GM21786 (cell line): Measurements from ENCODE around the gene KMT2D.

Experiments
- ATAC-seq: cut with Tn5 transposase; IDR thresholded peaks from one replicate; pipeline ENCODE4 v1.9.1; 2021; ENCODE audit not compliant: unreplicated experiment

KMT2D gene

GRCh38 chr12:49055092-49055491, 5.5 kb downstream of the KMT2D start:
- no peak for ATAC-seq

DNA sequence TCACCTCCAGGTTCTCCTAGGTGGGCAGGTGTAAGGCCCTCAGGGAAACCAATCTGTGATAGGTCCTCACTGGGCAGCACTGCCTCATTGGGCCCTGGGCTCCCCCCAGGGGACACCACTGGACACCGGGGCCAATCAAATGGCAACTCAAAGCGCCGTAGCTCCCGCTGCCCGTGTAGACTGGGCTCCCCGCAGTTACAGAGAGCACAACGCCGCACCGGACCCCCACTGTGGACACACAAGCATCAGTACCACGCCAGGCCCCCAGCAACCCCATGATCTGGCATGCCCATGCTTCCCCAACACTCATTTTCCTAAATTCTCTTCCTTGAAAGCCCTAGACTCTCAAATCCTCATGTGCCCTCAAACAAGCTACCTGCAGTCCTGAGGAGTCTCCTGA, 6.1 kb downstream of the KMT2D start:
- ATAC-seq, result no peak

GRCh38 chr12:49054096-49054495, 6.5 kb downstream of the KMT2D start:
- no peak for ATAC-seq

DNA sequence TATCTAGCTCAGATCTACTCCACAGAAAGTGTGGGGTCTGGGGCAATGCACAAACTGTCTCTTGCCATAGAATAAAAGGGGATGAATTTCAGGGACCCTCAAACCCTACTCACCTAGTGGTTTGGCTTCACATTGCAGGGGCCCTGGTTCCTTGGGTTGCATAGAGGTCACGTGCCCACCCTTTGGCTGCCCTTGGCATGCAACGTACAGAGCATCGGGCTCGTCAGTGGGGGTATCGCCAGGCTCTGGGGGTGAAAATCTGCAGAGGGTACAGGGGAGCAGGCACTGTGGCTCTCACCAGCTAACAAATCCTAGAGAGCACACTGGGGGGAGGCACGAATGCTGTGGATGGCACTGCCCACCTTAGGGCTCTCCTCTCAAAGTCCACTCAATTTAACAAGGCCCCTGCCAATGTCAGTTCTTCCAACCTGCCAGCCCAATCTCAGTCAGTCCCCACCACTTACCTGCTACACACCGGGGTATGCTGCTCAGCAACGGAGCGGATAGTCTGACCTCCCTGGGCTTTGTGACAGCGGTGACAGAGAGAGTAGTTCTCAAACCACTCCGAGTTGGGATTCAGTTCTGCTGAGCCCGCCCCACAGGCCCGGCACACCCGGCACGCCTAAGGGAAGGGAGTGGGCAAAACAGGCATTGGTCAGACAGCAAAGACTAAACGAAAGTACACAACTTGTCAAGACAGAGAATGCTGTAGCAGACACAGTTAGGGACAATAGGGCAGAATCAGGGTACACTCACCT, 8.0 kb downstream of the KMT2D start:
- no peak for ATAC-seq

DNA sequence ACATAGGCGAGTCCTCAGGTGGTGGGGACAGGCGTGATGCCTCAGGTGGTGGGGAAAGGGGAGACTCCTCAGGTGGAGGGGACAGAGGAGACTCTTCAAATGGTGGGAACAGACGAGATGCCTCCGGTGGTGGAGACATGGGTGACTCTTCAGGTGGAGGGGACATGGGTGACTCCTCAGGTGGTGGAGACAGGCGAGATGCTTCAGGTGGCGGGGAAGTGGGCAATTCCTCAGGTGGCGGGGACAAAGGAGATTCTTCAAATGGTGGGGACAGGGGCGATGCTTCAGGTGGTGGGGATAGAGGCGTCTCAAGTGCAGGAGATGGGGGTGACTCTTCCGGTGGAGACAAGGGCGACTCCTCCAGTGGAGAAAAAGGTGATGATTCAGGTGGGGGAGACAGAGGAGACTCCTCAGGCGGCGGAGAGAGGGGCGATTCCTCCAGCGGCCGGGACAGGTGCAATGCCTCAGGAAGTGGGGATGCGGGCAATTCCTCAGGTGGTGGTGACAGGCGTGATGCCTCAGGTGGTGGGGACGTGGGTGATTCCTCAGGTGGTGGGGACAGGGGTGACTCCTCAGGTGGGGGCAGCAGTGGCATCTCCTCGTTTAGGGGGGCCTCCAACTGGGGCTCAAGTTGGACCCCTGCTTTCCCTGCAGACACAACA, 8.7 kb downstream of the KMT2D start:
- ATAC-seq, result no peak

DNA sequence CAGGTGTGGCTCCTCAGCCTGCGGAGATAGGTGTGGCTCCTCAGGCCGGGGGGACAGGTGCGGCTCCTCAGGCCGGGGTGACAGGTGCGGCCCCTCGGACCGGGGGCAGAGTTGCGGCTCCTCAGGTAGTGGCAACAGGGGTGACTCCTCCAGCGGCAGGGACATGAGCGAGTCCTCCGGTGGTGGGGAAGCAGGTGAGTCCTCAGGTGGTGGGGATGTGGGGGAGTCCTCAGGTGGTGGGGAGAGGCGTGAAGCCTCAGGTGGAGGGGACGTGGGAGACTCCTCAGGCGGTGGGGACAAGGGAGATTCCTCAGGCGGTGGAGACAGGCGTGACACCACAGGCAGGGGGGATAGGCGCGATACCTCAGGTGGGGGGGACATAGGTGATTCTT, 9.2 kb downstream of the KMT2D start:
- ATAC-seq, result no peak

GRCh38 chr12:49050507-49051372, 9.9 kb downstream of the KMT2D start:
- no peak for ATAC-seq

DNA sequence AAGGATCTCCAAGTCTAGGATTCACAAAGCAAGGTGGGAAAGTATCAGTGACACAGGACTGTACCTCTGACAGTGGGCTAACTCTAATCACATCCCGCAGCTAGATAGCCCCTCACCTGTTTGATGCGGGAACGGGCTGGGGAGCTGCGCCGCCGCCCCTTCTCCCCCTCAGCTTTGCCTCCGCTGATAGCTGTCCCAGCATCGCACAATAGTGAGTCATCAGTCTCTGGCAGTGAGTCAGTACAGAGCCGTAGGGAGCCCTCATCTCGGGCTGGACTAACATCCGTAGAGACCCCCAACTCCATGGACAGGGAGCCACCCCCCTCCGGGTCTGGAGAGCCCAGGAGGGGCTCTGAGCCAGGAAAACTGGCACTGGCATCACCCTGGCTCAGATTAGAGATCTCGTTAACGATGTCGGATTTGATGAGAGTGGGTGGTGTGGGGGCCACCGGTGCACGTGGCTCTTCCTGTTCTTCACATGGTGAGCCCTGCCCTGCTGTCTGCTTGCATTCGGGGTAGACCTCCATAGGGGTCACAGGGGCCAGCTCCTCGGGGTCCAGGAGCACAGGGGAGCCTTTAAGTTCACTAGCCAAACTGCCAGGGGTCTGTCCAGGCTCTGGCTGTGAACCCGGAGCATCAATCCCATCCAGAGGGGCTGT, 10.9 kb downstream of the KMT2D start:
- no peak for ATAC-seq

- no peak for ATAC-seq
These were observed 11.6 kb downstream of the KMT2D start for GRCh38 chr12:49048953-49049352.

DNA sequence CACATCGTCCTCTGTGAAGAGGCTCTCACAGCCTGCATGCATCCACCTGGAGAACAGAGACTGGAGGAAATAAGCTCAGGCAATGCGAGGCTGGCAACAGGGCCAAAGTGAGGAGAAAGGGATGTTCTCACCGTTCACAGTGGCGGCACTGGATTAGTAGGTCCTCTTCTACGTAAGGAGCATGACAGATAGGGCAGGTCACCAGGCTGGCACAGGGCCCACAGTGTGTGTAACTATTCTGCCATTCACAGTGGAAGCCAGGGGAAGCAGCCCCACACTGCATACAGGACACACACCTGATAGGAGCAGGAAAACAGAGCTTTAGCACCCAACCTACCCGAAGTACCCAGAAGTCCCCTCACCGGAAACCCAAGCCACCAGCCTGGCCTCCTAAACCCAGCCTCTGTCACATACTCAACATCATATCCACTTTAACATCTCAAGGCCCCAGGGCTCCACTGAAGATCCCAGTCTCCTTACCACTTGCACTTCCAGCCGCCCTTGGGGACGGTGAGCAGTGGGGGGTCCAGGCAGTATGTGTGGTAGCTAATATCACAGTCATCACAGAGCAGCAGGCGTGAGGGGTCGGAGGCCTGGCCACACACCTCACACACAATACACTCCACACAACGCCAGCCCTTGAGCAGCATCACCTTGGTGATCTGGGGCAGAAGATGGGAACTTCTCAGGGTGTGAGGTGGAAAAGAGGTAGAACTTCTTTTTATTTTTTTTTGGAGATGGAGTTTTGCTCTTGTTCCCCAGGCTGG, 14.3 kb downstream of the KMT2D start:
- no peak for ATAC-seq

- ATAC-seq, result no peak
These were observed 15.9 kb downstream of the KMT2D start for GRCh38 chr12:49044660-49045059.

DNA sequence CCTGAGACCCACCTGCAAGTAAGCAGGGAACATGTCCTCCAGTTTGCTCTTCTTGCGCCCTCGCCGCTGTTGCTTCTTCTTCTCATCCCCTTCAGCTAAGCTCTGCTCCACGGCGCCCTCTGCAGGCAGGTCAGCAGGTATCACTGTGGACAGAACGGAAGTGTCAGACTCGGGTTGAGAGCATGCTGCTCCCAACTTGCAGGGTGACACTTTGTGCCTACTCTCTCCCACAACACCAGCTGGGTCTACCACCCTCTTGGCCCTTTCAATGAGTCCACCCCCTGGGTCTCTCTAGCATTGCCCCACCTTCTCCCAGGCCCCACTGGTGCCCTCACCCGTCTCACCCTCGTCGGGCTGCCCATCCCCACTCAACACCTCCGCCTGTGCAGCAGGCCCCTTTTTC, 16.7 kb downstream of the KMT2D start:
- ATAC-seq, result no peak

- ATAC-seq, result no peak
These were observed 17.4 kb downstream of the KMT2D start for GRCh38 chr12:49043241-49043640.

- ATAC-seq, result no peak
These were observed 18.6 kb downstream of the KMT2D start for GRCh38 chr12:49041881-49042484.

- ATAC-seq, result no peak
These were observed 19.3 kb downstream of the KMT2D start for GRCh38 chr12:49041036-49041880.

DNA sequence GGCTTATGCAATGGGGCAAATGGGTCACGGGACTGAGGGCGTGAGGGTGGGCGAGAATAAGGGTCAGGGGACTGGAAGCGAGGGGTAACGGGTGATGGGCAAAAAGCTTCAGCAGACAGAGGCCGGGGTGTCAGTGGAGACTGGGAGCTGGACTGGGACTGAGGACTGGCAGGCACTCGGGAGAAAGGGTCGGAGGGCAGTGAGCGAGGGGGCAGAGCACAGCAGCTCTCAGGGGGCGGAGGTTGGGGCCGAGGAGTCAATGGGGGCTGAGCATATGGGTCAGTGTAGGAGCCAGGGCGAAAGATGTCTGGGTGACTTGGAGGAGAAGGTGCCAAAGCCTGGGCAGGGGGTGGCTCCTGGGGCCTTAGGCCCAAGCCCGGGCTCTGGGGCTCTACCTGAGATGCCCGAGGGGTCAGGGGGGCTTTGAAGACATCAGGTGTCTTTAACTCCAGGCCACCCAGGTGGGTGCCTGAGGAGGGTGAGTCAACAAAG, 20.2 kb downstream of the KMT2D start:
- ATAC-seq, result no peak

DNA sequence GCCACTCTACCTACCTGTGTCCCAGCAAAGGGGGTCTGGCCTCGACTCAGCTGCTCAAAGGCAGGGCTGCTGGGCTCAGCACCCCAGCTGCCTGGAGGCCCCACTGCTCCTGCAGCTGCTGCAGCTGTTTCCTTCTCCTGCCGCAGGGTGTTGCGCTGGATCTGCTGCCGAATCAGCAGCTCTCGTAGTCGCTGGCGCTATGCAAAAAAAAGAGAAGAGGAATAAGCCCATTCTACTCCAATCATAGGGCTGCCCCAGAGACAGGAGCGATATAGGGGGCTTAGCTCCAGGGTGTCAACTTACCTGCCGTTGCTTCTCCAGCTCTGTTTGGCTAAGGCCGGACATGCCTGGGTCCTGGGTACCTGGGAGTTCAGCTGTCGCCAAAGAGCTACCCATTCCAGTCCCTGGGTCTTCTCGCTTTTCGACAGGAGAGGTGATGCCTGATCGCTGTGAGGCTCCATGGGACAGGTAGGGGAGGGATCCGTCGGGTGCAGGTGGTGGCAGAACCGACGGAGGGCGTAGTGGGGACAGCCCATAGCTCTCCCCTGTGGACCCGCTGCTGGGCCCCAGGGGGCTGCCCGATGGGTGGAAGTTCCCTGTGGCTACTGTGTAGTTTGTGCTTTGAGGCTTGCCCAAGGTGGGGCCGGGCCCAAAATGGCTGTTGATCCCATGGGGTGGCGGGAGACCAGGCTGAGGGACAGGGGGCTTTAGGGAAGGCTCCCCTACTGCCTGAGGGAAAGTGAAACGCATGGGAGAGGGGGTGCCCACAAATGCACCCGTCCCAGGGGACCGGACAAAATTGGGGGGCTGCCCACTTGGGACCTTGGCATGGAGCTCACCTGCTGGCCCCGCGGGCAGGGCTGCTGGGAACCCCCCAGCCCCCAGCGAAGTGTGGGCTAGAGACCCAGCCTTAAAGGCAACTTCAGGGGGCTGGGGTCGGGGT, 20.9 kb downstream of the KMT2D start:
- ATAC-seq, result no peak
